Left lobe of liver (tissue), 2 donors: ENCODE measurements around the gene ADAMTS4. TPM values are rescaled to one million over a fixed set of nuclear protein-coding genes. Genes with fewer than 3 reads are reported as not detected.

Source experiments
- ATAC-seq: fragments of 200-7000 bp; cut with Tn5 transposase; one replicate; pipeline ENCODE4 v1.9.1; 2020; ENCODE audit warnings: mild to moderate bottlenecking, moderate library complexity
- DNase-seq: peaks from one replicate; pipeline ENCODE4 v3.0.0-alpha.2; 2020; ENCODE audit warnings: low spot score
- total RNA-seq: library from RNA; stranded (reverse); gene quantifications from one replicate; pipeline ENCODE4 v1.2.1, GENCODE V29; 2021
- donor health status: DM: no; HTN: no; CAD: no; lungs with moderate emphysema.
- donor health status: DM: no; HTN: yes; CAD: no.

The ADAMTS4 gene
- total RNA-seq, 1 donor from 2014 or later: 1.1 TPM

DNA sequence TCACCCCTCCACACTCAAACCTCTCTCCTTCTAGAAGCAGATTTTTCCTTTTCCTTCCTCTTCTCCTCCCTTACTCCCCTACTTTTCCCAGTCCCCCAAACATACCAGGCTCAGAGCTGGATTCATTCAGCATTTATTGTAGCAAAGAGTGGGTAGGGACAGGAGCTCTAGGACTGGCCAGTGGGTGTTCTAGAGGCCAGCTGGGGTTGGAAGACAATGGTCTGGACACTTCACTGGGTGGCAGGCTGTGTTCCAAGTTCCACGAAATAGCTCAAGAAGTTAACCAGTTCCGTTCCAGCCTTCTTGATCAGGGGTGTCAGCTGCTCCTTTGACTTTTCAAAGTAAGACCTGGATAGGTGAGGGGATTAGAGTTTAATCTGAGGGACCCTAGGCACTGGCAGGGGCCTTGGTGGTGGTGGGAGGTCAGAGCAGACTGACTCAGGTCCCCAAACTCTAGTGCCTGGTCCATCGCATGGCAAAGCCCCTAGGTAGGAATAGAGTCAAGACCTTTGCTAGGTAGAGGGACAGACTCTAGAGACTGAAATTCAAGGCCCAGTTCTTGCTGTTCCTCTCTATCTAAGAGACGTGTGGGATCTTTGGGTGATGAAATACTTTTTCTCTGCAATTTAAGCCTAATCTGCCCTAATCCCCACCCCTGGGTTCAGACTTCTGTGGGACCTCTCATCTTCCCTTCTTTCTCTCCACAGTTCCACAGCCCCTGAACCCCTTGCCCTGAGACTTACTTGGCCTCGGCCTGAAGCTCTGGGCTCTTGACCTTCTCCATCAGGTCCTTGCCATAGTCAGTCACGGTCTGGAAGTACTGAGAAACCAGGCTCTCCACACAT lies 23.5 kb upstream of the ADAMTS4 start:
- ATAC-seq: no peak
- DNase-seq: no peak

DNA sequence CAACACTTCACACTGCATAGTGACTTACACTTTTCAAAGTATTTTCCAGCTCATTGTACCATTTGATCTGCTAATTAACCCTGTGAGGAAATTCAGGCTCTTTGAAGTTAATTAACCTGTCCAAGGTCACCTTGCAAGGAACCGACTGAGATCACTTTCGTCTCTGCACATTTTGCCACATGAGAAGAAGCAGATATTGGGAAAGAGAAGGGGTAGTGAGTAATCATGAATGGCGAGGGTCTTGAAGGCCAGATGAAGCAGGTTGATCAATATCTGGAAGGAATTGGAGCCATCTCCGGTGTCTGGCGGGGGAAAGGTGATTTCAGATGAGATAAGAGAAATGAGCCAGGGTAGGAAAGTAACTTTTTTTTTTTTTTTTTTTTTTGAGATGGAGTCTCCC lies 21.1 kb upstream of the ADAMTS4 start:
- no peak for DNase-seq
- no peak for ATAC-seq

GRCh38 chr1:161219078-161219892 lies 20.4 kb upstream of the ADAMTS4 start:
- ATAC-seq (peak; percentile 37), DNase-seq (no peak)

DNA sequence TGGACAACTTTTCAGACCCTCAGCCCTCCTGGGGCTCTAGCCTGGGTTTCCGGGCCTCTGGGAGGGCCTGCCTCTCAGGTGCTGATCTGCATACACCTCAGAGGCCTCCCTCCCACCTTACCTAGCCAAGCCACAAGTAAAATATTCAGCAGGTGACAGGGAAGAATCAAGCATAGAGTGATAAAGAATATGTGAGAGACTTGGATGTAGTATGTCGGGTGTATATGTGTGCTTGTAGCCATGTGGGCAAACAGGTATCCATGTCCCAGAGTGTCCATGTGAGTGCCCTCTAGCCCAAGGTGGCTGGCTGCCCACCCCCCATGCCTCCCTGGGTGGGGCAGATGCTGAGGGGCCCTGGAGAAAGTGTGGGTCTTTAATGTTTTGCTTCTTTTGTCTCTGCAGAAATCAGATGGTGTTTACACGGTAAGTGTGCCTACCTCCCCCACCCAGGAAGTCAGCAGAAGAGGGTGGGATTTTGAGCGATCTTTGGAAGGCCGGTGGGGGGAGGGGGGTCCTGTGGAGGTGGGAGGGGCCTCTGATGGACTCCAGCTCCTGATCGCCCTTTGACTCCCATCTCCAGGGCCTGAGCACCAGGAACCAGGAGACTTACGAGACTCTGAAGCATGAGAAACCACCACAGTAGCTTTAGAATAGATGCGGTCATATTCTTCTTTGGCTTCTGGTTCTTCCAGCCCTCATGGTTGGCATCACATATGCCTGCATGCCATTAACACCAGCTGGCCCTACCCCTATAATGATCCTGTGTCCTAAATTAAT lies 19.6 kb upstream of the ADAMTS4 start:
- no peak for DNase-seq

GRCh38 chr1:161217831-161218230 lies 19.0 kb upstream of the ADAMTS4 start:
- DNase-seq (no peak), ATAC-seq (no peak)

More for the DNA sequence above, 19.6 kb upstream of the ADAMTS4 start:
- ATAC-seq: peak; percentile 2

DNA sequence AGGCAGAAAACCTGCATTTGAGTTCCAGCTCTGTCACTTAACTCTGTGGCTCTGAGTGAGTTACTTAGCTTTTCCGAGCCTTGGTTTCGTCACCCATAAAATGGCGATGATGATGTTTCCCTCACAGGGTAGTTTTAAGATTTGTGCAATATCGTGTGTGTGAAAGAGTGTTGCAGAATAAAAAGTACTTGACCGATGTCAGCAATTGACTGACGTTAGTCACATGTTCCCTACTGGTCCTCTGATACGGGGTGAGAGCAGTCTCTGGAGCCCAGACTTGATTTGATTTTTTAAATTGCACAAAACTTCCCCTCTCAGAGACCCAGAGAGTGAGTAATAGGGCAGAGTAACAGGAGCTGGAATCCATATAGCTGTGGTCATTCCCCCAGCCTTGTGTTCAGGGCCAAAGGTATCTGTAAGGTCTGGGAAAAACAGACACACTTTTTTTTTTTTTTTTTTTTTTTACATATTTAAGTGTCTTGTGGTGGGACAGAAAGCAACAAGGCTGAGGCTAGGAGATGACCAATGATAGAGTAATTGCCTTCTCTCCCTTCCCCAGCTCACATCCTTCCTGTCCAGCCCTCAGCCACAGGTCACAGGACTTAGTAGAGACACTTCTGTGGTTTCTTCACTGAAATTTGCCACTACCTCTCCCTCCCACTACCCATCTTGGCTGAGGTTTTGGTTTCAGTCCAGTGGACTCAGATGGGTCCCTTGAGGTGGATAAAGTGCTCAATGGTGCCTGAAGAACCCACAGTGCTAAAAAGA lies 18.3 kb upstream of the ADAMTS4 start:
- ATAC-seq (peak; percentile 54), DNase-seq (no peak)

DNA sequence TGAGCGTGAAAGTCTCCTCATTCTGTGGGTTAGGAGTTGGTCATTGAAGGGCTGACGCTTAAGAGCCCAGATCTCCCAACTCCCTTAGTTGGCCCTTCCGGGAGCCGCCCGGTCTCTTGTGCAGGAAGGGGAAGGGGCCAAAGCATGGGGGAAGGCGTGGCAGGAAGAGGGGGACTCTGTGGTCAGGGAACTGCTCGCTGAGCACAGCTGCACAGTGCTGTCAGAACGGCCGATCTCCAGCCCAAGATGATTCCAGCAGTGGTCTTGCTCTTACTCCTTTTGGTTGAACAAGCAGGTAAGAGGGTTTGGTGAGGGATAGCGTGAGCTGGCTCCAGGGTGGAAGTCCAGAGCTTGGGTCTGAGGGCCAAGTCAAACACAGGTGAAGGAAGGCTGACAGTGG lies 16.2 kb upstream of the ADAMTS4 start, which contains the start of gene FCER1G:
Gene FCER1G (plus strand): TSS at position 220 of the 400 bp plus-strand sequence. CDS start 27 bp downstream, at position 247.
- peak; percentile 3 for ATAC-seq

GRCh38 chr1:161214369-161214768 lies 15.5 kb upstream of the ADAMTS4 start:
- DNase-seq: no peak
- ATAC-seq: no peak

More for the DNA sequence above, 16.2 kb upstream of the ADAMTS4 start, which contains the start of gene FCER1G:
- no peak for DNase-seq

- DNase-seq: peak; percentile 85
- ATAC-seq: peak; percentile 99
These were observed 11.0 kb upstream of the ADAMTS4 start for GRCh38 chr1:161209790-161210409.

DNA sequence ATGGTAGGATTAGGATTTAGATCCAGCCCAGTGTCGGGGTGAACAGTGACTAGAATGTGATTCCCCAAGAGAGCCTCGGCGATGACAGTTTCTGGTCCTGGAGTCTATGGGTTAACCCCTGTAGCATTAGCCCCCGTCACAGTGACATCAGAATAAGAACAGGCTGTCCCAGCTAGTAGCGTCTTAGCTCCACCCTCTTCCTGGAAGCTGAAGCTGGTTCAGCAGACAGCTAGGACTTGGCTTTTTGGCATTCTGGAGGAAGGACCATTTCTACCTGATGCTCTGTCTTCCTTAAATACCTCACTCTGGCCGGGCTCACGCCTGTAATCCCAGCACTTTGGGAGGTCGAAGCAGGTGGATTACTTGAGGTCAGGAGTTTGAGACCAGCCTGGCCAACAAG lies 8.3 kb upstream of the ADAMTS4 start:
- ATAC-seq (peak; percentile 27), DNase-seq (no peak)

DNA sequence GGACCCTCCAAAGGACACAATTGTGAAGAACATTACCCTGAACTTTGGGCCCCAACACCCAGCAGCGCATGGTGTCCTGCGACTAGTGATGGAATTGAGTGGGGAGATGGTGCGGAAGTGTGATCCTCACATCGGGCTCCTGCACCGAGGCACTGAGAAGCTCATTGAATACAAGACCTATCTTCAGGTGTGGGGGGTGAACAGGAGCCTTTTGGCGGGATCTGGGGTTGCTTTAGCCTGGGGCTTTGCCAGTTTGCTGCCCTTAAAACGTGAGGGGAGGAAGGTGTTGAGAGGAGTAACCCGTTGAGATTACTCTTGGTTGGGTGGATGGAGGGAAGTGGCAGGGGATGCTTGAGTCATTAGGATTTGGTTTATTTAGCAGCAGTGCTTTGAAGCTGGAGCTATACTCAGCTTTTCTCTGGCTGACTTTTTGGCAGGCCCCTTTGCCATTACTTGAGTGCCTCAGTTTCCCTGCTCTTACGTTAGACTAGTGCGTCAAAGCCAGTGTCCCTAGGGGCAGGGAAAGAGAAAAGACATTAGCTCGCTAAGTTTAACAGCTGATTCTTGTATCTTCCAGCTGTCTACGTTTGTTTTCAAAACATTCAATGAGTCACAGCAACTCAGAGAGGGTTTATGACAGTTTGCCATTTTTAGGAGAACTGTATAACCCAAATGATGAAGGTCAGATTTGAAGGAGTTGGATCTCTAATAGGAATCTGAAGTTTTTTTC lies 7.7 kb upstream of the ADAMTS4 start:
- ATAC-seq (no peak), DNase-seq (no peak)

GRCh38 chr1:161201836-161202712 lies 3.2 kb upstream of the ADAMTS4 start, which contains the start of gene NDUFS2:
Gene NDUFS2 (plus strand): TSS chr1:161202367. CDS start chr1:161202386, 19 bp downstream.
- ATAC-seq (peak; percentile 94), DNase-seq (peak; percentile 98)

GRCh38 chr1:161200992-161201835 lies 2.4 kb upstream of the ADAMTS4 start:
- DNase-seq (no peak), ATAC-seq (peak; percentile 15)

GRCh38 chr1:161200421-161200991 lies 1.7 kb upstream of the ADAMTS4 start:
- no peak for ATAC-seq
- no peak for DNase-seq

DNA sequence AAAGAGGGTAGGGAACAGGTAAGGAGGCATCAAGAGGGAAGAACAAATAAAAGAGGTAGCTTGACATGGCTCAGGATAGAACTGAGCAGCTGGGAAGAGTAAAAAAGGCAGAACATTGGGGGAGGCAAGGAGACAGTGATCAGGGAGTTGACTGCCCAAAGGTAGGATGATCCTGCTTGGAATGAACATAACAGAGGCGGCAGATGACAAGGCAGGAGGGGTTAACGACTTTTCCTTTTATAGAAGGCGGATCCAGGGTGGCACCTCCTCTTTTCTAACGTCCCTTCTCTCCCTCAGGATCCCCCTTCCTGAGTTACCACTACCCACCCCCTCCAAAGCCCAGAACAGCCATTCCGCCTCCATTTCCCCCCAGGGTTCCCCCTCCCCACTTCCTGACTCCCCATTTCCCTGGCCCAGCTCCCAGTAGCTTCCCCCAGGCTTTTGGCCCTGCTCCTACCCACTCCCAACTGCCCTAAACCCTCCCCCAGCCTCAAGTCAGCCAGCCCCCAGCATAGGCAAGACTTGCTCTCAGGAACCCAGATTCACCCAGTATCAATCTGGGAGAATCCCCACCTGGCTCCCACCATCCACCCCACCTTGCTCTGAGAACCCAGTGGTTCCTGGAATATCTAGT lies 769 bp upstream of the ADAMTS4 start:
- no peak for DNase-seq
- no peak for ATAC-seq
